DMS153 treated with DMSO at 0.1 percent for 48 hours (cell line): ENCODE data around the gene LPGAT1.
"Not testable (repeated sequence)": the region's sequence is repeated elsewhere in the genome, so short reads cannot be mapped to it uniquely, and the experiment has no call there.

Experiments
- DNase-seq: peaks from one replicate; lab custom pipeline; 2025; ENCODE audit not compliant: unreplicated experiment; lab: John Stamatoyannopoulos, UW

LPGAT1 gene, protein sequence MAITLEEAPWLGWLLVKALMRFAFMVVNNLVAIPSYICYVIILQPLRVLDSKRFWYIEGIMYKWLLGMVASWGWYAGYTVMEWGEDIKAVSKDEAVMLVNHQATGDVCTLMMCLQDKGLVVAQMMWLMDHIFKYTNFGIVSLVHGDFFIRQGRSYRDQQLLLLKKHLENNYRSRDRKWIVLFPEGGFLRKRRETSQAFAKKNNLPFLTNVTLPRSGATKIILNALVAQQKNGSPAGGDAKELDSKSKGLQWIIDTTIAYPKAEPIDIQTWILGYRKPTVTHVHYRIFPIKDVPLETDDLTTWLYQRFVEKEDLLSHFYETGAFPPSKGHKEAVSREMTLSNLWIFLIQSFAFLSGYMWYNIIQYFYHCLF

DNA sequence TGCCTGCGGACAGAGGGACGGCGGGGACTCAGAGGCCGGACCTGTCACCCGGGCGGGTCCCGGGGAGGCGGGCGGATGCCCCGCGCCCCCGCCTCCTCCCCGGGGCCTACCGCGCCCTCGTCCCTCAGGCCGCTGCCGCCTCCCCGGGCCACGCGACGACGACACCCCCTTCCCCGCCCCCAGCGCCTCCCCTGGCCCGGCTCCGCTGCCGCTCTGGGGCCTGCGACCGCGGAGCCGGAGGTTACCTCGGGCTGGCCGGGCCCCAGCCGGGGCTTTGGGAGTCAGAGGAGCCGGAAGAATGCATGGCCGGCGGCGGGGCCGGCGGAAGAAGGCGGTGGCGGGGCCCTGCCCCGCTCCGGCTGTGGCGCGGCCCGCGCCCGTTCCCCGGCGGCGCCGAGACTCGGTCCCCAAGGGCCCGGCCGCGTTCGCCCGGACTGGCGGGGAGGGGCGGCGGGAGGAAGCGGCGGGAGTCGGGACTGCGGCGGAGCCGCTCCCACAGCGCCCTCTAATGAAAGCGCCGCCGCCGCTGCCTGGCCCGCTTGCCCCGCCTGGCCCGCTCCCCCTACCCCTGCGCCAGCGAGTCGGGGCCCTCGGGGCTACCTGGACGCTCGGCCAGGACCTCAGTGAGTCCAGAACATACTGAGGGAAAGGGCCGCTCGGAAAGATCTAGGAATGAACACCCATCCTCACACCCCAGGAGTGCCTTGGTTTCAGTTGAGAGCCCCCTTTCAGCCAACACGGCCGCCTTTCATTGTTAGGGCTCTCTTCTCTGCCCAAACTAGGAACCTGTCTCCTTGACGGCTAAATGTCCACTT is at the start of gene LPGAT1:
Gene LPGAT1 (minus strand): TSS at position 436 of the 815 bp plus-strand sequence. CDS start 1,467 bp downstream, outside the sequence.
- peak; percentile 88 for DNase-seq

DNA sequence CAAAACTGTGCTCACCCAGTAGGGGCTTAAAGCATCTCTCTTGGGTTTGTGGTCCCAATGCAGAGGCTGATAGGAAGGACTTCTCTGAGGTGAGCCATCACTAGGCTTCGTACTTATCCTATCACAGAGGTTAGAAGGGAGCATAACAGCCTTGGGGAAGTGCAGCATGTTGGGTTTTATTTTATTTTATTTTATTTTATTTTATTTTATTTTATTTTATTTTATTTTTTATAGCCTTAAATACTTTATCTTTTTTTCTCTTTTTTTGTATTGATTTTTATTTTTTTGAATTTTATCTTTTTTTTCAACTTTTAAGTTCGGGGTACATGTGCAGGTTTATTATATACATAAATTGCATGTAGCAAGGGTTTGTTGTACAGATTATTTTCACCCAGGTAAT is 48.9 kb upstream of the LPGAT1 start:
- DNase-seq, result no peak

DNA sequence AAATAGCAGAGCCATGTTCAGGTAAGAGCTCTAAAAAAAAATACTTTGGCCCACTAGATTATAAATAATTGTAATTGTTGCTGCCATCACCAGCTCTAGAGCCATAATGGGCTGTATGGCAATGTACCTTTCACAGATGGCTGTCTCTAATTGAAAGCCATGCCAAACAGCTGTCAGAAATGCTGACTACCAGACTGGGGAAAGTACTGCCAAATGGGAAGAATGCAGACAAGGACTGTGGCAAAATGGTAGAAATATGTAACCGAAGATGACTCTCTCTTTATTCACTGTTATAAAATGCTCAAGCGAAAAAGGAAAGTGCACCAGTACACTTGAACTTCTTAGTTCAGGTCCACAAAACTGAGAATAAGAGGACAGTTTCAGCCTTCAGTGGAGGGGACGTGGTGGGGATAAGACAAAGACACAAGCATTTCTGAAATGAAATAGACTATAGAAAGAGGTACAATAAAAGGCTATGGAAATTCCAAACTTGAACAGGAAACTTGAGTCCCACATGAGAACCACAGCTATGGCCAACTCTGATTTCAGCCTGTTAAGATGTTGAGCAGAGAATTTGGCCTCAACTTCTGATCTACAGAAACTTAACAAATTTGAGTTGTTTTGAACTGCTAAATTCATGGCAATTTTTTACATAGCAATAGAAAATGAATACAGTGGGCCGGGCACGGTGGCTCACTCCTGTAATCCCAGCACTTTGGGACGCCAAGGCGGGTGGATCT is 46.5 kb upstream of the LPGAT1 start:
- no peak for DNase-seq

DNA sequence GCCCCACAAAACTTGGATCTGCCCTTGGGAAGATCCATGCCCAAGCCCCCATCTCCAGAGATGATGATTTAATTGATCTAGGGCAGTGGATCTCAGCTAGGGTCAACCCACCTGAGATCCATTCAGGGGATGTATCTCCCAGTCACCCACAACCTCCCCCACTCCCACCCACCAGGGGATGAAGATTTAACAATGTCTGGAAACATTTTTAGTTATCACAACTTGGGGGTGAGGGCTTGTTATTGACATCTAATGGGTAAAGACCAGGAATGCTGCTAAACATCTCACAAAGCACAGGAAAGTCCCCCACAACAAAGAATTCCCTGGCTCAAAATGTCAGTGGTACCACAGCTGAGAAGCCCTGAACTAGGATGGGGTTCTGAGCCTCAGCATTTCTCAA is 45.0 kb upstream of the LPGAT1 start:
- no peak for DNase-seq

DNA sequence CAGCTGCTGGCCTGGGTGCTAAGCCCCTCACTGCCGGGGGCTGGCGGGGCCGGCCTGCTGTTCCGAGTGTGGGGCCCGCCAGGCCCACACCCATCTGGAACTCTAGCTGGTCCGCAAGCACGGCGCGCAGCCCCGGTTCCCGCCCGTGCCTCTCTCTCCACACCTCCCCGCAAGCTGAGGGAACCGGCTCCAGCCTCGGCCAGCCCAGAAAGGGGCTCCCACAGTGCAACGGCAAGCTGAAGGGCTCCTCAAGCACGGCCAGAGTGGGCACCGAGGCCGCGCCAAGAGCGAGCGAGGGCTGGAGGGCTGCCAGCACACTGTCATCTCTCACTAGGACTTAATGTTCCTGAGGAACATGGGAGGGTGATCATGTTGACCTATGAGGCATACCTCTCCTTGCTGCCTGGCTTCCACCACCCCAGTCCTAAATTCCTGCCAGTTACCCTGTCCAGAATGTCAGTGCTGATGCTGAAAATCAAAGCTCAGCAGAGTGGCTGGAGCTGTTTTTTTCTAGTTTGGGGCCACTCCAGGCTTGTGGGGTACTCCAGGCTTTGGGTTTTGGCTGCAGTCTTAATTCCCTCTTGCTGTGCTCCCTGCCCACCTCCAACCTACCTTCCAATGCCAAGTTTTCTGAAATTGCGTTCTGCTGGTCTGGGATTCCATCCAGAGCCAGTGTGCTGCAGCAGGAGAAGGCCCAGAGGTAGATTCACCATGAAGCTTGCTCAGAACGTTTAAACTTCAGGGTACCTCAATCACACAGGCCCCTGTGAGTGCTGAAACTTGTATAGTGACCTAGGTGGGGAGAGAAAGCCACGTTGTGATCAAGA is 44.2 kb upstream of the LPGAT1 start:
- no peak for DNase-seq

DNA sequence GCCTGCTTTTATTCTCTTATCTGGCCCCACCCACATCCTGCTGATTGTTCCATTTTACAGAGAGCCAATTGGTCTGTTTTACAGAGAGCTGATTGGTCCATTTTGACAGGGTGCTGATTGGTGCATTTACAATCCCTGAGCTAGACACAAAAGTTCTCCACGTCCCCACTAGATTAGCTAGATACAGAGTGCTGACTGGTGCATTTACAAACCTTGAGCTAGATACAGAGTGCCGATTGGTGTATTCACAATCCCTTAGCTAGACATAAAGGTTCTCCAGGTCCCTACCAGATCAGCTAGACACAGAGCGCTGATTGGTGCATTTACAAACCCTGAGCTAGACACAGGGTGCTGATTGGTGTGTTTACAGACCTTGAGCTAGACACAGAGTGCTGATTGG is 43.2 kb upstream of the LPGAT1 start:
- DNase-seq, result not testable (repeated sequence)

DNA sequence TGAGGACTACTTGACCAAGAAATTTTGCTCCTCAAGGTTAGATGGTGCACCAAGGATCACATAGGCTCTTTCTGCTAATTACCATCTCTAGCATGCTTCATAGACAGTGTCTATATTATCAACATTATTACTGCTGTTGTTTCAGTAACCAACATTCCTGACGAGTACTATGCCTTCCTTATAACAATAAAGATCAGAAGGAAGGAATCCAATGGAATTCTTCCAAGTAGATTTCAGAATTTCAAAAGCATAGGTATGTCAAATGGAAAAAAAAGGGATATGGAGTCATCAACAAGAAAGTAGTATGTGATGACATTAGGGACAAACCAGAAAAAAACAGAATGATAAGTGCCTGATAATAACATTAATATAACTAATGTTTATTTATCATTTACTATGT is 39.6 kb upstream of the LPGAT1 start:
- no peak for DNase-seq

DNA sequence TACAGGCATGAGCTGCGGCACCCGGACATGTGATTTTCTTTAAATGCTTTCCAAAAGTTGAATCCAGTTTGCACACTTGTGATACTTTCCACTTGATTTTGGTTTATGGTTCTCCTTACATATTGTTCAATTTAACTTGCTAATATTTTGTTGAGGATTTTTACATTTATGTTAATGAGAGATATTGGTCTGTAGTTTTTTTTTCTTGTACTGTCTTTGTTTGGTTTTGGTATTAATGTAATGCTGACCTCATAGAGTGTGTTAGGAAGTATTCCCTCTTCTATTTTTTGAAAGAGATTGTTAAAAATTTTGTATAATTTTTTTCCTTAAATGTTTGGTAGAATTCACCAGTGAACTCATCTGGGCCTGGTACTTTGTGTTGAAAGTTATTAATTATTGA is 34.6 kb upstream of the LPGAT1 start:
- no peak for DNase-seq

DNA sequence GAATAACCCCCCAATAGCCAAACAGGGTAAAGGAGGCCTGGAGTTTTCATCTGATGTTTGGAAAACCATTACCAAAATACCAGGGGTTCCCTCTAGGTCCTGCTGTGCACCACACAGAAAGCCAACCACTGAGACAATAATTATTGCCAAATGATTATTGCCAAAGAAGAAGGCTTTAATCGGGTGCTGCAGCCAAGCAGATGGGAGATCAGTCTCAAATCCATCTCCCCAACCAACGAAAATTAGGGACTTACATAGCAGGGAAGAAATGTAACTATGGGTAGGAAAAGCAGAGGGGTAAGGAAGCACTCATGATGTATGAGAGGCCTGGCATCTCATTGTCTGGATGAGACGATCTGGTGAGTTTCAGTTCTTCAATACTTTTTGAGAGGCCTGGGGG is 28.8 kb upstream of the LPGAT1 start:
- DNase-seq, result no peak

DNA sequence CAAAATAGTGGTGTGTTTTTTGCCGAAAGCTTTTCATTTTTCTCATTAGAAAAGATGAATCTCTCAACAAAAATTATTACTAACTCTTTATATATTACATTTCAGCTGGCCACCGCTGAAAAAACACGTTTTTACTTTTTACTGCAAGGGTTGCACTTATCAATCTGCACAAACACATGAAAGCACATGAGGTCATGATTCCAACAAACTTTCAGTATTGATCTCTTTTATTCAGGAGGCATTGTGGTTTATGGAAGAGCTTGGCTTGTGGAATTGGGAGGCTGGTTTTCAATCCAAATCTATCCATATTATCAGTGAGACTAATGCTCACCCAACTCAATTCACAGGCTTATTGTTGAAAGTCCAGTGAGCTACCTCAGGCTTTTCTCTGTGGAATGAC is 20.6 kb upstream of the LPGAT1 start:
- DNase-seq, result no peak

DNA sequence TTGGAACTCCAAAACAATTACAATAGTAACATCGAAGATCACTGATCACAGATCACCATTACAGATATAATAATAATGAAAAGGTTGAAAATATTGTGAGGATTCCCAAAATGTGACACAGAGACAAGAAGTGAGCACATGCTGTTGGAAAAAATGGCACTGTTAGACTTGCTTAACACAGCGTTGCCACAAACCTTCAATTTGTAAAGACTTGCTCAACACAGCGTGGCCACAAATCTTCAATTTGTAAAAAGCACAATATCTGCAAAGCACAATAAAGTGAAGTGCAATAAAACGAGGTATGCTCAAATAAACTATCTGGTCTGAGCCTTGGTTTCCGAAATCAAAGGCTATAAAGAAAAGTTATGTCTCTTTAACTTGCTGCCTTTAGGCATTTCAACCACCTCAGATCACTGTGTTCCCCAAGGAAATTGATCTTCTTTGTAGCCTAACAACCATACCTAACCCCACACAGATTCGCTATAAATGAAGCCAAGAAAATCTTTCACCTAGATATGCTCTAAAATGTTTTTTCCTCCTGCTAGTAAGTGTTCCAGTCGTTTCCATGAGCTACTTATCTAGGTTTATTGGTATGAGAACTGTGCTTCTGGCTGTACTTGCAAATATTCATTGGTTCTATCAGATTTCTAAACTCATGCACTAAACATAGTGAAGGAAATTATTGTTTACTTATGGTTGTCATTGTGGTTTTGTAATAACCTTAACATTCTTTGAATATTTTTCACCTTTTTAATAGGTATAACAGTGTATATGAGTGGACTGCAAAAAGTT is 13.1 kb upstream of the LPGAT1 start:
- DNase-seq, result no peak

DNA sequence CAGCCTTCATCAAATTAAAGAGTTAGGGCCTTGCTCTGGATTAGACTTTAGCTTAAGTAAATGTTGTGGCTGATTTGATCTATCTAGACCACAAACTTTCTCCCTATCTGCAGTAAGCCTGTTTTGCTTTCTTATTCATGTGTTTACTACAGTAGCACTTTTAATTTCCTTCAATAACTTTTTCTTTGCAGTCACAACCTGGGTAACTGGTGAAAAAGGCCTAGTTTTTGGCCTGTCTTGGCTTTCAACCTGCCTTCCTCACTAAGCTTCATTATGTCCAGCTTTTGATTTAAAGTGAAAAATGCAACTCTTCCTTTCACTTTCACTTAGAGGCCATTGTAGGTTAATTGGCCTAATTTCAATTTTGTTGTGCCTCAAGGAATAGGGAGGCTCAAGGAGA is 12.5 kb upstream of the LPGAT1 start:
- DNase-seq, result no peak

DNA sequence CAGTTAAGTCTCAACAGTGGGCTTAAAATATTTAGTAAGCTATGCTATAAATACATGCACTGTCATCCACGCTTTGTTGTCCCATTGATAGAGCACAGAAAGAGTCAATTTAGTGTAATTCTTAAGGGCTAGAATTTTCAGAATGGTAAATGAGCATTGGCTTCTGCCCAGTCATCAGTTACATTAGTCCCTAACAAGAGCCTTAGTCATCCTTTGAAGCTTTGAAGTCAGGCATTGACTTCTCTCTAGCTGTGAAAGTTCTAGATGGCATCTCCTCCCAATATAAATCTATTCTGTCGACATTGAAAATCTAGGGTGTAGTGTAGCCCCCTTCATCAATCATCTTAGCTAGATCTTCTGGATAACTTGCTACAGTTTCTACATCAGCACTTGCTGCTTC is 12.0 kb upstream of the LPGAT1 start:
- DNase-seq, result no peak

DNA sequence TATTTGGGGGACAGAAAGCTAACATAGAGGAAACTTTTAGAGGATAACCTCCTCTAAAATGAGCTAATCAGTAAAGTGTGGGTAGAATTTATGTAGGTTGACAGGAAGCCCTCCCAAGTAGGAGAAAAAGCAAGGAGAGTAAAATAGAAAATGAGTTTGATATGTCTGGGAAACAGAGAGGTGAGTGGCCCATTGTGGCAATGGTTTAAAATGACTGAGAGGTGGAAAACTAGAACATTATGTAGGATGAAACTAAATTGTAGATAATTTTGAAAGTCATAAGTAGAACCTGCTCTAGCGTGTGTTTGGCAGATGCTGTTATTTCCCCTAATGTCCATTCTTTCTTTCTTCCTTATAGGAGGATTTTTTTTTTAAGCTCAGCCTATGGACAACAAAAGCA is 8.5 kb upstream of the LPGAT1 start:
- no peak for DNase-seq

DNA sequence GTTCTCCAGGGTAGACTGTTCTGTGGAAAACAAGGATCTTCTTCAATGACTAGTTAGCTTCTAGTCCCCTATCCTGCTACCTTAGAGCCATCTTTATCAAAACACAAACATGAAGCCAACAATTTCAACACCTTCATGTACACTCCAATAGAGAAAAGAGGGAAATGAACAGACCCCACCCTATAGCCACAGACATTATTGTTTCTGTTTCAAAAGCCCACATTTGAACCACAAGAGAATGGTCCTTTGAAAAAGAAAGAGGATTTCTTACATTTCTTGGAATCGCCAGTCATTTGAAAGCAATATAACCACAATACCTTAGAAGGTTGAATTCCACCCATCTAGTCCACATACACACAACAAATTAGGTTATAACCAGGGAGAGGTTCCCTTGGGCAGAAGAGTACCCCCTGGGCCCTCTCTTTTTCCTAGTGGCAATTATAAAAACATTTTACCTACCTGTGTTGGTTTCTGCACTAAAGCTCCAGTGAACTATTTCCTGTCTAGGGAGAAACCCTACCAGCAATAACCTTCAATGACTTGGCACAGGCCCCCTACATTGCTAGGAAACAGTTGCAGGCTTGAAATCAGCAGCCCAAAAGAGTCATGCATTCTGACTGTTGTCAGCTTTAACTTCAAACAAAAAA is 2.7 kb upstream of the LPGAT1 start:
- DNase-seq, result no peak

DNA sequence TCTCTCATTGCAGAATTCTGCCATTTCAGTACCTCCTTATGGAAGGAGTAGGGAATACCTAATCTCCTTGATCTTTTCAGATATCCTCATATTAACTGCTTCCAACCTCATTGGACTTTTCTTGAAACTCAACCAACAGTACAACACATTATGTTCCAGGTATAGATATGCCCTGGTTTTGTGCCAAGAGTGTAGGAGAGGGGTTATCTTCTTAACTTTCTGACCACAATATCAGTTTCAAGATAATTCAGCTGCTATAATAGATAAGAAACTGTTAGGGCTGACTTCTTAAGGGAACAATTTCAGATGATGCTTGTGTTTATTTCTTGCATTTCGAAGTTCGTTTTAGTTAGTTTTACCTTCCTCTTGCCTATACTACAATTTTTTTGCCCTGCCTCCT is 2.1 kb upstream of the LPGAT1 start:
- DNase-seq, result no peak

DNA sequence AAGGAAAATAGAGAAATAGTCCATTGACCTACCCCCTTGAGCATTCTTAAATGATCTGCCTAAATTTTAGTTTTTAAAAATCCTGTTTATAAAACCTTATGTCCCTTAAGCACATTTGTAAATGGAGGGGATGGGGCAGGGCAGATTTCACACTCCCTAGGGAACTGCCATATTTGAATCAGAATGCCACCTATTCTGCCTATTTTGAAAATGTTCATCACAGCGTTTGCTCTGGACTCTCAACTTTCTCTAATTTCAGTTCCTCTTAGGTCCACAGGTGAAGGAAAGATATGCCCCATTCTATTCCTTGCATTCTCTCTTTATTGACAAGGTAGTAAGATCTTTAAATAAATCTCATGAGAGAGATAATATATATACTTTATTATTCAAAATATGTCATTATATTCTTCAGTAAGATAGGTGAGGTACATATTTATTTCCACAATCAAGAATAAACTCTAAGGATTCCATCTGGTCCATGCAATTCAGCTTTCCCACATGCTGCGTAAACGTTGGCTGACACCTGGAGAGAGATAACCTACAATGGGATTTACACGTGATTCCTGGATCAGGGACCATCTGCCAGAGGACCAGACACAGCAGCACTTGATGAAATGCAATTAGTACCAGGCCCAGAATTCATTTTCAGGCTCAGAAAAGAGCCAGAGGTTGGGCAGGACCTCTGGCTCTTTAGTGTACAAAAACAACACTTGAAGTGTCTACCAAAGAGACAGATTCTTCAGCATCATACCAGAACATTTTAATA is 1.2 kb upstream of the LPGAT1 start:
- no peak for DNase-seq

DNA sequence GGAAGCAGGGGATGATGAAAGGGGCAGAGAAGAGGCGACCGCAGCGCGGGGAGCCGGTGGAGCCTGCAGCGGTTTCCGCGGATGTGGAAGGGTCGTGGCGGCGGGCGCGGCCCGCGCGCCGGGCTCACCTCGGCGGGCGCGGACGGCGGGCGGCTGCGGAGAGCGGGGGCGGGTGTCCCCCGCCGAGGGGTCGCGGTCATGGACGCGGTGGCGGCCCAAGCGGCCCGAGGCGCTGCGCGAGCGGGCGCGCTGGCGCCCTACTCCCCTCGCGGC is 572 bp downstream of the LPGAT1 start:
- no peak for DNase-seq
